GM23248 (cell line): ENCODE results near the gene FOSL2. TPM values are rescaled to one million over a fixed set of nuclear protein-coding genes. Genes with fewer than 3 reads are reported as not detected.
A peak's percentile ranks its signal among the peaks of the same experiment; 100 is the strongest.

ENCODE experiments used
- DNase-seq: peaks from one replicate; pipeline ENCODE4 v3.0.0-alpha.2; 2015
- H2AFZ ChIP-seq: fragments of 200-600 bp; sonication (generic); 2 replicates; pipeline ENCODE4 v1.6.1; 2016; ENCODE audit warnings: antibody characterized with exemption
- H3F3A ChIP-seq: fragments of 200-600 bp; sonication (generic); 2 replicates; pipeline ENCODE4 v1.6.1; 2016; ENCODE audit warnings: mild to moderate bottlenecking, antibody characterized with exemption, mixed run types; ENCODE audit not compliant: insufficient read depth
- H3K27ac ChIP-seq: fragments of 200-600 bp; sonication (generic); 2 replicates; pipeline ENCODE4 v1.5.1; 2016; ENCODE audit warnings: mild to moderate bottlenecking
- H3K27me3 ChIP-seq: fragments of 200-600 bp; sonication (generic); replicated peaks from 2 replicates; pipeline ENCODE4 v1.6.1; 2016; ENCODE audit warnings: mild to moderate bottlenecking; ENCODE audit not compliant: insufficient read depth
- H3K36me3 ChIP-seq: fragments of 200-600 bp; sonication (generic); 2 replicates; pipeline ENCODE4 v1.6.1; 2016; ENCODE audit warnings: low read depth, mild to moderate bottlenecking
- H3K4me1 ChIP-seq: fragments of 200-600 bp; sonication (generic); 2 replicates; pipeline ENCODE4 v1.6.1; 2016; ENCODE audit warnings: mild to moderate bottlenecking; ENCODE audit not compliant: insufficient read depth
- H3K4me2 ChIP-seq: fragments of 200-600 bp; sonication (generic); one replicate; pipeline ENCODE4 v1.6.1; 2016; ENCODE audit warnings: mild to moderate bottlenecking; ENCODE audit not compliant: unreplicated experiment
- H3K4me3 ChIP-seq: fragments of 200-600 bp; sonication (generic); 2 replicates; pipeline ENCODE4 v1.5.1; 2016; ENCODE audit warnings: mild to moderate bottlenecking
- H3K79me2 ChIP-seq: fragments of 200-600 bp; sonication (generic); 2 replicates; pipeline ENCODE4 v1.6.1; 2016; ENCODE audit warnings: mild to moderate bottlenecking; ENCODE audit not compliant: insufficient read depth
- H3K9ac ChIP-seq: fragments of 200-600 bp; sonication (generic); 2 replicates; pipeline ENCODE4 v1.6.1; 2016; ENCODE audit warnings: mild to moderate bottlenecking
- H3K9me2 ChIP-seq: fragments of 200-600 bp; sonication (generic); 2 replicates; pipeline ENCODE4 v1.6.1; 2016; ENCODE audit warnings: mixed run types, mild to moderate bottlenecking, moderate library complexity; ENCODE audit not compliant: insufficient read depth
- H3K9me3 ChIP-seq: fragments of 200-600 bp; sonication (generic); one replicate; pipeline ENCODE4 v1.6.1; 2017; ENCODE audit warnings: low read depth
- H4K20me1 ChIP-seq: fragments of 200-600 bp; sonication (generic); 2 replicates; pipeline ENCODE4 v1.6.0; 2016; ENCODE audit not compliant: insufficient read depth
- EZH2 ChIP-seq: fragments of 200-600 bp; sonication (generic); IDR thresholded peaks from 2 replicates; pipeline ENCODE4 v1.6.1; 2018; ENCODE audit warnings: antibody characterized with exemption, mild to moderate bottlenecking; ENCODE audit not compliant: insufficient read depth, poor library complexity, severe bottlenecking
- EZH2phosphoT487 ChIP-seq: fragments of 200-600 bp; sonication (generic); IDR thresholded peaks from 2 replicates; pipeline ENCODE4 v1.6.1; 2018; ENCODE audit warnings: antibody characterized with exemption, moderate library complexity, mild to moderate bottlenecking, low read depth; ENCODE audit not compliant: insufficient read depth
- WGBS, 2 experiments: methylation state at CpG; one replicate each; pipeline ENCODE4 v1.1.6; 2015 to 2017; ENCODE audit warnings: low lambda C conversion rate in 2 of 2, low coverage in 1 of 2; ENCODE audit errors: missing lambda C conversion rate in 2 of 2; 5-methylcytosine and 5-hydroxymethylcytosine counted together
- in situ Hi-C: fragments of 300-500 bp; cut with MboI; formaldehyde crosslinking; loops from 2 replicates; pipeline ENCODE4 v1.15.0; 2020
- polyA plus RNA-seq: library from polyadenylated mRNA; unstranded; fragments of >200 nt; fragmentation: Nextera tagmentation; extraction: Ambion mirVana; gene quantifications from 2 replicates; pipeline ENCODE4 v1.2.1, GENCODE V29; 2016
- total RNA-seq: library from RNA; depleted of rRNA; stranded (reverse); fragments of >200 nt; shearing (Covaris generic); gene quantifications from 2 replicates; pipeline ENCODE4 v1.2.3, GENCODE V29; 2014

Gene FOSL2
- total and polyA plus RNA-seq, 2 experiments from 2014 or later, result 42.4 to 78.0 TPM

GRCh38 chr2:28413152-28413898 lies 20.7 kb downstream of the FOSL2 start:
- Histone ChIP-seq H3F3A (peaks cover 70% of the 10 kb centered on the region), H3K9me2 (no peaks in the 10 kb centered on the region), H3K27me3 (no peaks in the 10 kb centered on the region), H2AFZ (no peak overlapping the region), H3K4me3 (no peak overlapping the region), H4K20me1 (no peaks in the 10 kb centered on the region; the same call in 1 of the 2 replicates), H3K4me1 (no peaks in the 10 kb centered on the region), H3K36me3 (peaks cover 81% of the 10 kb centered on the region), H3K9me3 (no peaks in the 10 kb centered on the region), H3K4me2 (no peak overlapping the region), H3K79me2 (peaks cover 97% of the 10 kb centered on the region), H3K9ac (0 out of 2 replicates have a peak overlapping the region, but pooled peaks have one; percentile 0), H3K27ac (no peak overlapping the region)
- TF ChIP-seq EZH2phosphoT487 (no peak), EZH2 (no peak)
- DNase-seq, result no peak
- WGBS, 2 experiments, result 75 to 83% methylated on average over 16 to 20 of the region's 20 CpGs
- in situ Hi-C loops, result no loop called here

GRCh38 chr2:28413899-28414295 lies 21.2 kb downstream of the FOSL2 start:
- Histone ChIP-seq H3K4me2 (no peak overlapping the region), H4K20me1 (no peaks in the 10 kb centered on the region; the same call in 1 of the 2 replicates), H3K9ac (0 out of 2 replicates have a peak overlapping the region, but pooled peaks have one; percentile 0), H2AFZ (no peak overlapping the region), H3K9me2 (no peaks in the 10 kb centered on the region), H3K4me3 (no peak overlapping the region), H3K36me3 (peaks cover 80% of the 10 kb centered on the region), H3K79me2 (peaks cover 94% of the 10 kb centered on the region), H3K4me1 (no peaks in the 10 kb centered on the region), H3K27me3 (no peaks in the 10 kb centered on the region), H3K9me3 (no peaks in the 10 kb centered on the region), H3F3A (peaks cover 69% of the 10 kb centered on the region), H3K27ac (no peak overlapping the region)
- no peak for DNase-seq
- 60 to 65% methylated on average over 7 of the region's 7 CpGs for WGBS, 2 experiments
- TF ChIP-seq EZH2phosphoT487, result no peak
- in situ Hi-C loops, result no loop called here

- Histone ChIP-seq H3K9ac (no peak overlapping the region), H3K27ac (no peak overlapping the region), H3K9me2 (no peaks in the 10 kb centered on the region), H3K36me3 (peaks cover 78% of the 10 kb centered on the region), H2AFZ (no peak overlapping the region), H4K20me1 (no peaks in the 10 kb centered on the region; the same call in 1 of the 2 replicates), H3K4me1 (no peaks in the 10 kb centered on the region), H3K79me2 (peaks cover 94% of the 10 kb centered on the region), H3K27me3 (no peaks in the 10 kb centered on the region), H3F3A (peaks cover 69% of the 10 kb centered on the region), H3K9me3 (no peaks in the 10 kb centered on the region), H3K4me2 (no peak overlapping the region), H3K4me3 (no peak overlapping the region)
- WGBS, 2 experiments, result 59 to 60% methylated on average over 5 of the region's 5 CpGs
- in situ Hi-C loops, result no loop called here
- no peak for DNase-seq
- TF ChIP-seq EZH2phosphoT487, result no peak
- no peak for TF ChIP-seq EZH2
Measured at GRCh38 chr2:28414583-28414982, 21.9 kb downstream of the FOSL2 start.

- in situ Hi-C loops, result no loop called here
- WGBS, 2 experiments, result 70 to 71% methylated on average over 13 of the region's 13 CpGs
- H3K4me2 ChIP-seq, result no peak overlapping the region
- H3K36me3 ChIP-seq, result peaks cover 78% of the 10 kb centered on the region
- no peaks in the 10 kb centered on the region for H3K27me3 ChIP-seq
- H3F3A ChIP-seq, result peaks cover 69% of the 10 kb centered on the region
- DNase-seq, result no peak
- no peak overlapping the region for H3K9ac ChIP-seq
- no peak overlapping the region for H2AFZ ChIP-seq
- no peak overlapping the region for H3K4me3 ChIP-seq
- H3K27ac ChIP-seq, result no peak overlapping the region
- TF ChIP-seq EZH2 (no peak), EZH2phosphoT487 (no peak)
- no peaks in the 10 kb centered on the region for H3K4me1 ChIP-seq
- peaks cover 94% of the 10 kb centered on the region for H3K79me2 ChIP-seq
- H3K9me3 ChIP-seq, result no peaks in the 10 kb centered on the region
- no peaks in the 10 kb centered on the region; the same call in 1 of the 2 replicates for H4K20me1 ChIP-seq
- H3K9me2 ChIP-seq, result no peaks in the 10 kb centered on the region
Measured at GRCh38 chr2:28415010-28415409, 22.4 kb downstream of the FOSL2 start.
